Measurements from ENCODE around the gene ADGRA1.
"Not testable (repeated sequence)": the region's sequence is repeated elsewhere in the genome, so short reads cannot be mapped to it uniquely, and the experiment has no call there.

The ADGRA1 gene

DNA sequence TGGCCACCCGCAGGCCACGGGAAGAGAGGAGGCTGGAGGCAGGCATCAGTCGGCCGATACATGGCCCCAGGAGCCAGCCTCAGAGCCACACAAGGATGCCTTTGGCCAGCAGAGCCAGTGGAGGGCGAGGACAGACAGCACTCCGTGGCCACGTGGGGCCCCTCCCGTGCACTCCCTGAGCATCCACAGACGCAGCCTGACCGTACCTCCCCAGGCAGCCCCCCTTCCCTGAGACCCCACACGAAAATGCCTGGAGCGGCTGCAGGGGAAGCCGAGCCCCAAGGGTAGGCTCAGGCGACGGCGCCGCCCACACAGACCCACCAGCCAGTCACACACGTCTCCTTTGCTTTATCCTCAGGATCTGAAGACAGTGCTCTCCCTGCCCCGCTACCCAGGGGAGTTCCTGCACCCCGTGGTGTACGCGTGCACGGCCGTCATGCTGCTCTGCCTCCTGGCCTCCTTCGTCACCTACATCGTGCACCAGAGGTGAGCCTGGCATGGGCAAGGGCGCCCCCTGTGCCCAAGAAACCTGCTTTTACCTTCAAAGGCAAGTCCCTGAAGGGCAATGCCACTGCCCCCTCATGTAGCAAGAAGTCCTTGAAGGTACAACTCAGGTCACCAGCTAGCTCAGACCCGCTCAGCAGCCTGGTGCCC is 9.0 kb downstream of the ADGRA1 start:
- no peak for DNase-seq (ENCODE audit: low spot score)

DNA sequence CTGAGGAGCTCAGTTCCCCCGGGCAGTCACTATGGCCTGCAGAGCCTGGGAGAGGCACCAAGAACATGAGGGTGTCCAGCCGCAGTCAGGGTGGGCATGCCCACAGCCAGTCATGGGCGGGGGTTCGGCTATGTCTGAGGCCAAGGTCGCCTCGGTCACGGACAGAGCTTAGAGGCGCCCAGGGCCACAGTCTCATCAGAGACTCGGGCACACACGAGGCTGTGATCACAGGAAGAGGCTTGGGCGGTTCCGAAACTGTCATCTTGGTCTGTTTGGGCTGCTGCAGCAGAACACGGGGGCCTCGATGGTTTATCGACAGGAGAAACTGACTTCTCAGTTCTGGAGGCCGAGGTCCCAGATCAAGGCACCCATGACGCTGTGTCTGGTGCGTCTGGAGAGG is 9.7 kb downstream of the ADGRA1 start:
- DNase-seq (ENCODE audit: low spot score) = no peak

DNA sequence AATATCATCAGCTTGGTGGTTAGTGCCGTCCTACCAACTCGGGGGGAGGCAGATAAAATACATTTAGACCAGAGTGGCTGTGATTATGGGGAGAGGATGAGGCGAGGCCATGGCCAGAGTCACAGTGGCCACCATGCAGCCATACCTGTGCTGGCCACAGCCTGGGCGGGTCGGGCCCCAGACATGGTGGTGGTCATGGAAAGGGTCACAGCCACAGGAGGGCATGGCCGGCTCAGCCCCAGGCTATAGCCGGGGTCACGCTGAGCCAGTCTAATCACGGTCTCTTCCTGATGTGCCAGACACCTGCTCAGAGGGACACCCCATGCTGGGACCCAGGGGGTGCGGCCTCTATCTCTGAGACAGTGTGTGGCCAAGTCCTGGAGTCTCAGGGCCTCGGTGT is 10.2 kb downstream of the ADGRA1 start:
- DNase-seq (ENCODE audit: low spot score) = no peak

DNA sequence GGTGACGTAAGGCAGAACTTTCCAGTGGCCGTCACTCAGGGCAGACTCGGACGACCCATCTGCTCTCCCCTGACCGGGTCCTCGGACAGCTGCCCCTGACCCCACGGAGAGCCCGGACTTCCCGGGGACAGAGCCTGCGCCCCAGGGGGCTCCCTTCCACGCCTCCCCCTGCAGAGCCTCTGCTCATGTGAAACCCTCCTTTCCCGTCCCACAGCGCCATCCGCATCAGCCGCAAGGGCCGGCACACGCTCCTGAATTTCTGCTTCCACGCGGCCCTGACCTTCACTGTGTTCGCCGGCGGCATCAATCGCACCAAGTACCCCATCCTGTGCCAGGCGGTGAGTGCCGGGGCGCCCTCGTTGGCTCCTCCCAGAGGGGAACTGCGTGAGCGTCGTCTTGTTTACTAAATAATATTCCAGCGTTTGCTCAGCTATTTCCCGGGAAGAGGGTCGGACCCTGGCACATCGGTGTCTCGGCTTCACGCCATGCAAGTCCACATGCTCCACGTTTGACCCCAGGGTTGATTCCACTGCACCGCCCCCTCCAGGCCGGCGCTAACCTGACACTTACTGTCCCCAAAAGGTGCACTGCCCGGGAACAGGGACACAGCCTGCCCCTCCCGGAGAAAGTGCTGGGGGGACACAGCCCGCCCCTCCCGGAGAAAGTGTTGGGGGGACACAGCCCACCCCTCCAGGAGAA is 10.9 kb downstream of the ADGRA1 start:
- DNase-seq (ENCODE audit: low spot score) = no peak

DNA sequence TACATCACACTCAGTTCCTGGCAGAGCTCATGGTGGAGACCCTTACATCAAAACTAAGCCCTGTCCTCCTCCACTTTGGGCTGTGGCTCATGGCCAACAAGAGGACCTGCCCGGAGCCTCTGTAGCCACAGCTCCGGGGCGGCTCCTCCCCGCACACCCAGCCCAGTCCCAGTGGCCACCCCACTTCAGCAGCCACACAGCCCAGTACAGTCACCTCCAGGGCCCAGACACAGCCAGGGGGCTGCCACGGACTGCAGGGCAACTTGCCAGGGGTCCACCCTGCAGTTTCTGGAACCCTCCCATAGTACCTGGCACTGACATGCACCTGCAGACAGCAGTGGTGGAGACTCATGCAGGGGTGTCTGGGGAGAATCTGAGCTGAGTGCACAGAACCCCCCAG is 11.8 kb downstream of the ADGRA1 start:
- no peak for DNase-seq (ENCODE audit: low spot score)

DNA sequence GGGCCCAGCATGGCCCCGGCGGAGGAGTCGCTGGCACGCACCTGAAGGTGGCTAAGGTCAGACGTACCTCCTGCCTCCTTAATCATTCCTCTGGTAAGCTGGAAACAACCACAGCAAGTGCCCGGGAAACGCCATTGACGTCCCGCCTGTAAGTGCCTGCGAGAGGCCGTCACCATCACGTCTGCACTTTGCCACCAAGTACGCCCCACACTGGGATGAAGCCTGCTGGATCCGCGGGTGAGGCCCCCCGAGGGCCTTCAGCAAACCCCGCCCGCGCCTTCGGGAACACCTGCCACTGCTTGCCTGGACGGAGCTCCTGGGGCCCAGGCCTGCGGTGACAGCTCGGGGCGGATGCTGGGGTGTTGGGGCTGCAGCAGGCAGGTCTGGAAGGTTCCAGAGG is 12.5 kb downstream of the ADGRA1 start:
- DNase-seq (ENCODE audit: low spot score) = no peak

DNA sequence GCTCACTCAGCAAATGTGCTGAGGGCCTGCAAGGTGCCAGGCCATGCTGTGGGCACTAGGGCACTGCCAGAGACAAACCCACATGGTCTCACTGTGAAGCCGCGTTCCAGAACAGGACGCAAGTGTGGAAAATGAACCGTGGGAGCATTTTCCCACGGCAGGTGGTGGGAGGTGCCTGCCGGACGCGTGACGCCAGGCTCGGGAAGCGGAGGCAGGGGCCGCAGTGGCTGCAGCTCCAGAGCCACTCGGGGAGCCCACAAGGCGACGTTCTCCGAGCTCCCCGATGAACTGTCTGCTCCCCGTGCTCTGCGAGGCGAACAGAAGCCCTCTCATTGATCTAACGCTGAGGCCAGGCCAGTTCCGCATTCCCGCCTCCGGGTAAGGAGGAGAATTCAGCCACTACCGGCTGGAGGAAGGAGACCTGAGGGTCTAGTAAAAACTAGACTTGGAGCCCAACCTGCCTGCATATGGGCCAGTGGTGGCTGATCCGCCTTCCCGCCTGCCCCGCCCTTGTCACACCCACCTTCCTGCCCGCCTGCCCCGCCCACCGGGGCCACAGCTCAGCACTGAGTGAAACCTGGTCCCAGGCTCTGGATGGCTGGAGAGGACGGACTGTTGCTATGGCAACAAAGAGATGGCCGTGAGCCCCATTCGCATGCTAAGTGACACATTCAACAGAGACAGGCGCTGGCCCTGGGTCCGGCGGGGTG is 13.1 kb downstream of the ADGRA1 start:
- DNase-seq (ENCODE audit: low spot score) = no peak

DNA sequence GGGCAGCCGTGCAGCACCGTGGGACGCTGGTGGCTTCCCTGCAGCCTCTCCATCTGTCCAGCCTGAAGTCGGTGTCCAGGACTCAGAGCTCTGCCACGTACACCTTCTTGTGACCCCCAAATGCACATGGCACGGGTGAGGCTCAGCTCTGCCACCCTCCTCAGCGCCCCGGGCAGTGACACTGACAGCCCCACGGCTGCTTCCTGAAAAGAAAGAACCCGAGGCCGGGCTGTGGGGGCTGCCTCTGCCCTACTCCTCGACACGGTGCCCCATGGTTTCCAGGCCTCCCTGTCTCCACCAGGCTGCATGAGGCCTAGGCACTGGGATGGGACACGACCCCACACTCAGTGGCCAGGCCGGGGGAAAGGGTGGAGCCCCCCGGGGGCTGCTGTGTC is 13.7 kb downstream of the ADGRA1 start:
- no peak for DNase-seq (ENCODE audit: low spot score)

DNA sequence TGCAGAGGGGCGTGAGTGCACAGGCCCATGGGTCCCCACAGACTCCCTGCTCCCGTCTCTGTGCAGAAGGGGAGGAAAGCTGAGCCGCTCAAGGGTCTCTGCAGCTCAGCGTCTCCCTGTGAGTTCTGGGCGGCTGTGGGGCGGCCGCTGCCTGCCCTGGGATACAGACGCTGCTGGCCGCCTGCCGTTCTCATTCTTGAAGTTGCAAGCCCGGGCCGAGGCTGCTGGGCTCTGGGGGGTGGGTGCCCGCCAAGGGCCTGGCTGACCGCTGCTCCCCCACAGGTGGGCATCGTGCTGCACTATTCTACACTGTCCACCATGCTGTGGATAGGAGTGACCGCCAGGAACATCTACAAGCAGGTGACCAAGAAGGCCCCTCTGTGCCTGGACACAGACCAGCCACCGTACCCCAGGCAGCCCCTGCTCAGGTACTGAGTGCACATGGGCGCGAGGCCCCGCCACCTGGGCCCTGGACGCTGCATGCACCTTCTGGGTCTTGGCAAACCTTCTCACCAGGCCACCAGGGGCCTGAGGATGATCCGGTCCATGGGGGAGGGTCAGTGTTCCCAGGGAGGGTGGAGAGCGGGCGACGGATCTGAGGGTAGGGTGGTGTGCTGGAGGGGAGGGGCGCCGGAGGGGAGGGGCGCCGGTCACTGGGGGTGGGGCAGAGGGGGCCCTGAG is 14.8 kb downstream of the ADGRA1 start:
- DNase-seq (ENCODE audit: low spot score) = no peak

DNA sequence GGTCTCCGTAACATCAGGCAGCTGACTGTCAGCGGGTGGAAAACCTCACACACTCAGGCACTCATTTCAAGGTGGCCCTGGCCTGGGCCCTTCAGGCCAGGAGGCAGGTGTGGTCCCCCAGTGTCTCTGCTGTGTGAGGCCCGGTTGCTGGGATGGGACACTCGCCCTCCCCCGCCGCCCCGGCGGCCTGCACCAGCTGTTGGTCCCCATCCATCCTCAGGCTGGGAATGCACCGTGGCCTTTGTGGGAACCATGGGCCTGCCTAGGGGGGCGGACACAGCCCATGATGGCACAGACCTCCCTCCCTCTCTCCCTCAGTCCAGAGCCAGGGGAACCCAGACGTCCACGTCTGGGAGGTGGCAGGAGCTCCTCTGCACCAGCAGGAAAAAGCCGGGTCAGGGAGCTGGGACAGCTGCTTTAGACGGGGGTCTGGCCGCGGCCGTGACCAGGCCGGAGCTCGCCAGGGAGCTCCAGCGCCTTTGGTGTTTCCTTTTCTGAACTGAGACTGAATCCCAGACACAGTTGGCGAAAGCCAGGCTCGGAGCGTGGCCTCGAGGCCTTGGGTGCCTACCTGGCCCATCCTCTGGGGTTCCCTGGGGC is 15.7 kb downstream of the ADGRA1 start:
- no peak for DNase-seq (ENCODE audit: low spot score)

DNA sequence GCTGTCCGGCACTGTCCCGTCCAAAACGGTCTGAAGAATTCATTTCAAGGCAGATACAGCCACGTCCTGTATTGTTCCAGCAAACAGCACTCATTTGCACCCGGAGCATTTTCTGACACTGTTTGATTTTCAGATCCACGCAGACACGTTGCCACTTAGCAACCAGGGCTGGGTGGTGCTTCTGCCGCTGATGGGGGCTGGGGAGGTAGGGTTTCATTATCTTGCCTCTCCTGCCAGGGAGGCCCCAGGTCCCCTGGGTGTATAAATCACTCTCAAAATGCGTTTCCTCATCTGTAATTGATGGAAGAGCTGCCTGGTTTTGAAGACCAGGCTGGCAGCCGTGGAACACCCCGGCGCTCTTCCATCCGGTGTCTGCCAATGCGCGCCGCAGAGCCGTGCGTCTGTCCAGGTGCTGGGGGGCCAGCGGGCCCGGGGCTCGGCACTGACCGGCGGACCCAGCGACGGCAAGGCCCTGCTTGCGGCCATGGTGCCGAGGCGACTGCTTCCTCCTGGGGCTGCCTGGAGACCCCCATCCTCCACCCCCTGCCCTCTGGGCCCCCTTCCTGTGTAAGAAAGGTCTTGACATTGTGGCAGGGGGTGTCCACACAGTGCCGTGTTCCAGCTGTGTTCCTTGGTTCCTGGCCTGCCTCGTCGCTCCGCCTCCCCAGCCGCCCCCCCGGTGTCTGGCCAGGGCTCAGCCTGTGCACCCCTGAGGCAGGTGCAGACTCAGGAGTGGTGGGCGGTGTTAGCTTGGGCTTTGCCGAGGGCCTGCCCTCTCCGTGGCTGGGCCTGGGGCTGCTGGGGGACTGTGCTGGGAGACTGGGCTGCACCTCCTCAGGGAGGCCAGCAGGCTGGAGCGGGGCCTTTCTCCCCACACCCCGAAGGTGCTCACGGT is 16.6 kb downstream of the ADGRA1 start:
- no peak for DNase-seq (ENCODE audit: low spot score)

DNA sequence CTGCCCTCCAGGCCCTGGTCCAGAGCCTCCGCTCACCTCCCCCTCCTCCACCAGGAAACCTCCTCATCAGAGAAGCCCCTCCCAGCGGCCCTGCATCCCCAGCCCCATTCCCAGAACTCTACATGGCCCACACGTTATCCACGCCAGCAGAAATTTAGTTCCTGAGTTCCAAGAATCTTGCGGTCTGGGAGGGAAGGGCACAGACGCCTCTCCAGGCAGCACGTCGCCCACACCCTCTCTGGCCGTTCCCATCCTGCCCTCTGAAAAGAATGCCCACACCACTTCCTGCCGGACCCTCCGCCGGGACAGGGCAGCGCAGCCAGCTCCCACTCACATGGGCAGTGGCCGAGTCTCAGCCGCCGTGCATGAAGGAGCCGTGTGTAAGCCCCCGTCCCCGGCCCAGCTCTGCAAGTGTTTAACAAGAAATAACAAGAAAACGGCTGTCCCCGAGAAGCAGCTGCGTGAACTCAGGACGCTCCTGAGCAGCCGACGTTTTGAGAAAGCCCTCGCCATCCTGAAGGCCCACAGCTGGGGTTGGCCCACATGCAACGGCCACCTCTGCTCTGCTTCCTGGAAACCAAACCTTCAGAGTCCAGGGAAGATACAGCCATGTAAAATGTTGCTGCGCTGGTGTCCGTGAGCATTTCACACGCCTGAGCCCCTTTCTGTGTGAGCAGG is 17.4 kb downstream of the ADGRA1 start:
- no peak for DNase-seq (ENCODE audit: low spot score)

DNA sequence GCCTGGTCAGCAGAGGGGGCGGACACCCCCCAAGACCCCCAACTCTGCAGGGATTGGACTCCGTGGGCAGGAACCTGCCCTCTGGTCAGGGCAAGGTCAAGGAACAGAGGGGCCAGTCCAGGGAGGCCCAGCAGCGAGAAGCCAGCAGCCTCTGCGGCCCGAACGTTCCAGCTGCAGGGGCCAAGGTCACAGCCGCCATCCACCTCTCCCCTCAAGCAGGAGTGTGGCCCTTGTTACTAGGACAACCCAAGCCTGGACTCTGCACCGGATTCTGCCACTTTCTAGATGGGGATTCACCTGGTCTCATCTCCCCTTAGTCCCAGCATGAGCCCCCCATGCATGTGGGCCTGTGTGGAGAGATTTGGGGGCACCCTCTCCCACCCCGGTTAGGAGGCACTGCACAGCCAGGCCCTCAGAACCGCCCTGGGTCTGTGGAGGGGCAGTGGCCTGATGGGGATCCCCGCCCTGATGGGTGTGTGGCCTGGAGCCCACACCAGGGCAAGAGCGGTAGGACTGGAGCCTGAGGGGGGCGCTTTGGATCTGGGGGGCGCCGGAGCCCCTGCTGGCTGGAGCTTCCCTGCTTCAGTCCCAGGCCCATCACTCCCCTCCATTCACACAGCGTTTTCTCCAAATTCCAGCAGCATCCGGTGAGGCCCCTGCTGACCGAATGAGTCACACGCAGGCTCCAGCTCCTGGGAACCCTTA is 18.1 kb downstream of the ADGRA1 start:
- no peak for DNase-seq (ENCODE audit: low spot score)

DNA sequence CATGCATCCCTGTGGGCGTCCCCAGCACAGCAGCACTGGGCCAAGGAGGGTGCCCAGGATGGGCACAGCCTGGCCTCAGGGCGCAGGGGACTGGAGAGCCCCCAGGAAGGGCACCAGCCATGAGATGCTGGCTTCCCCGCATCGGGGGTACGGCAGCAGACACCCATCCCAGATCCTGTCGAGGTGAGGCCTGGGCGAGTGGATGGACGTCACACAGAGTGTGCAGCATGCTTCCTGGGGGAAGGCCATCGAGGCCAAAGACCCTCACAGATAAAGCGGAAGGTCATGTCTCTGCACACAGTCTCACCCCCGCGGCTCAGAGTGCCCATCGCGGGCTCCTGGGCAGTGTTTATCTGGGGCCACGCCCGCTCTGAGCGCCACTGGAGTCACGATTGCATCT is 18.8 kb downstream of the ADGRA1 start:
- no peak for DNase-seq (ENCODE audit: low spot score)

DNA sequence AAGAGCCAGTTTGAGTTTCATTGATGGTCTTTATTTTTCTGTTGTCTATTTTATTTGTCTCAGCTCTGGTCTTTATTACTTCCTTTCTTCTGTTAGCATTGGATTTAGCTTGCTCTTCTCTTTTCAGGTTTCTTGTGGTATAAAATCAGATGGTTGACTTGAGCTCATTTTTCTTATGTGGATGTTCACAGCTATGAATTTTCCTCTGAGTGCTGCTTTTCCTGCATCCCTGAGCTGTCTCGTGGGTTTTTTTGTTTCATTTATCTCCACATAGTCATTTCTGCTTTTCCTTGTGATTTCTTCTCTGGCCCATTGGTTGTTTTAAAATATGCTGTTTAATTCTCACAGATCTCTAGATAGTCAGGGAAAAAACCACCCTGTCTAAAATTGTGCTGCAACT is 19.7 kb downstream of the ADGRA1 start:
- no peak for DNase-seq (ENCODE audit: low spot score)

DNA sequence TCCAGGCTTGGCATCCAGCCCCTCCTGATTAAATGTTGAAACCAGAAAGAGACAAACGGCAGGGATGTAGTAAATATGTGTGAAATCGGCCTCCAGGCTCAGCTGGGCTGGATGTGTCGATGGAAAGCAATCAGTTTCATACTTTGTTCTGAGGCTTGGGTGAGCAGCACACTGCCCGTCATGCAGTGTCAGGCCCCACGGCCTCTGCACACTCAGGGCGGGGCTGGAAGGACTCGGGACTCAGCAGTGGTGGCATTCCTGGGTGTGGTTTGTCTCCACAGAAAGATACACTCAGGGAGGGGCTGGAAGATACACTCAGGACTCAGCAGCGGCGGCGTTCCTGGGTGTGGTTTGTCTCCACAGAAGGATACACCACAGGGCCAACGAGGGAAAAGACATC is 22.0 kb downstream of the ADGRA1 start:
- DNase-seq (ENCODE audit: low spot score) = no peak

DNA sequence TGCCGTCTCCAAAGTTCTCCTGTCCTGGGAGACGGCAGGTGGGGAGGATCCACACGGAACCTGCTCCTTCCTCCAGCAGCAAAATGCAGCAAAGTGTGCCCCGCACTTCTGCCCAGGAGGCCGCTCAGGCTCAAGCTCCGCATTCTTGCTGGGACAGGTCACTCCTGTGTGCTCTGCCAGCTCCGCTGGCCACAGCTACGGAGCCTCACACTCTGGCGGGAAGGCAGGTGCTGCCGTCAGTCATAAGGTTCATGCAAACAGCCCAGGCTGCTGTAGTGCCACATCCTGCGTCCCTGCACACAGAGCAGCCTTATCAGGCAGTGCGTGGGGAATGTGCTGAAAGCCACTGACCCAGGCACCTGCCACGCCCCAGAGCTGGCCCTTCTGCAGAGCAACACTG is 22.4 kb downstream of the ADGRA1 start:
- DNase-seq (ENCODE audit: low spot score) = no peak

DNA sequence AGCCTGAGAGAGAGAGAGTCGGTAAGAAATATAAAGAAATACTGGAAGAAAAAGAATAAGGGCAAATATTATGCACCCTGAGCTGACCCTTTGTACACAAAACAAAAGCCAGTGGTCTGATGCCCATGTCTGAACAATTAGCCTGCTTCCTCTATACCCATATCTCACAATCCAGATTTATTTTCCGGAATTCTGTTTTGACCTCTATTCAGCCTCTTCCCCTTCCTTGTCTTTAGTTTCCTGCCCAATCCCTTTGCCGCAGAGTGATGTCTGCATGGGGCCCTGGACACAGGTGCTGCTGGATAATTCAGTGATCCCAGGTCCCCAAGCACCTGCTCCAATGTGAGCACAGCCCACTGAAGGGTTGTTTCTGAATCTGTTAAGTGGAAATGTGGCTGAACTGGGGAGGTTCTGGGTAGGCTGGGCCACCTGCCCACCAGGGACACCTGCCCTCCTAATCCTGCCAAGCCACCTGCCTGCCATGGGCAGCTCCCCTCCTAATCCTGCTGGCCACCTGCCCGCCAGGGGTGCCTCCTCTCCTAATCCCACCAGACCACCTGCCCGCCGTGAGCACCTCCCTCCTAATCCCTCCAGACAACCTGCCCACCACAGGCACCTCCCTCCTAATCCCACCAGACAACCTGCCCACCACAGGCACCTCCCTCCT is 23.0 kb downstream of the ADGRA1 start:
- DNase-seq (ENCODE audit: low spot score) = no peak

DNA sequence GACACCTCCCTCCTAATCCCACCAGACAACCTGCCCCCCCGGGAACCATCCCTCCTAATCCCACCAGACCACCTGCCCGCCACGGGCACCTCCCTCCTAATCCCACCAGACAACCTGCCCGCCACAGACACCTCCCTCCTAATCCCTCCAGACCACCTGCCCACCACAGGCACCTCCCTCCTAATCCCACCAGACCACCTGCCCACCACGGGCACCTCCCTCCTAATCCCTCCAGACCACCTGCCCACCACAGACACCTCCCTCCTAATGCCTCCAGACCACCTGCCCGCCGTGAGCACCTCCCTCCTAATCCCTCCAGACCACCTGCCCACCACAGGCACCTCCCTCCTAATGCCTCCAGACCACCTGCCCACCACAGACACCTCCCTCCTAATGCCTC is 23.9 kb downstream of the ADGRA1 start:
- not testable (repeated sequence) for DNase-seq (ENCODE audit: low spot score)
